NCI-H1417 treated with DMSO at 0.1 percent for 48 hours (cell line): Measurements from ENCODE around the gene GALNT2.

Experiments
- DNase-seq: peaks from one replicate; lab custom pipeline; 2025; lab: John Stamatoyannopoulos, UW

Gene GALNT2

DNA sequence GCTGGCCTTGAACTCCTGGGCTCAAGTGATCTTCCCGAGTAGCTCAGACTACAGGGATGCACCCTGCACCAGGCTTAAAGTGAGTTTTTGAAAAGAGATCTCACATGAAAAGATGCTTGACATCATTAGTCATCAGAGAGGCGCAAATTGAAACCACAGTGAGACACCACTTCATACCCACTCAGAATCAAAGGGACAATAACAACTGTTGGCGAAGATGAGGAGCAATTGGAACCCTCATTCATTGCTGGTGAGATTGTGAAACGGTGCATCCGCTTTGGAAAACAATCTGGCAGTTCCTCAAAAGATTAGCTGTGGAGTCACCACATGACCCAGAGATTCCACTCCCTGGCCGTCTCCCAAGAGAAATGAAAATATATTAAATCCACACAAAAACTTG lies 236.8 kb downstream of the GALNT2 start:
- no peak for DNase-seq

- no peak for DNase-seq
Measured at GRCh38 chr1:230306169-230306568, 239.1 kb downstream of the GALNT2 start.

DNA sequence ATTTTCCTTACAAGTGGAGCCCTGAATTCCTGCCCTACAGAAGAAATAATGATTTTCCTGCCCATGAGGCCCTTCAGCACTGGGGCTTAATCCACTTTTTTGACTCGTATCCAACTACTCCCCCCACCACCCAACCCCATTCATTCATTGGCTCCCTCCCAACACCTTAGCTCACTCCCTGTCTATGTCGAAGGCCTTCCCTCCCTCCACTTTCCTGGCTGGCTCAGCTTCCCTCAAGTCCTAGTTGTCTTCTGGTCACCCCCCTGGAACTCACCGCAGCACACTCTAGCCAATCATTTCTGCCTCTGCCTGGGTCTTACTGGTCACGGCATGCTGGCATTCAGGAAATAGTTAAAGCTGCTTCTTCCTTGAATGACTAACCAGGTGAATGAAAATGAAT lies 240.2 kb downstream of the GALNT2 start:
- no peak for DNase-seq

DNA sequence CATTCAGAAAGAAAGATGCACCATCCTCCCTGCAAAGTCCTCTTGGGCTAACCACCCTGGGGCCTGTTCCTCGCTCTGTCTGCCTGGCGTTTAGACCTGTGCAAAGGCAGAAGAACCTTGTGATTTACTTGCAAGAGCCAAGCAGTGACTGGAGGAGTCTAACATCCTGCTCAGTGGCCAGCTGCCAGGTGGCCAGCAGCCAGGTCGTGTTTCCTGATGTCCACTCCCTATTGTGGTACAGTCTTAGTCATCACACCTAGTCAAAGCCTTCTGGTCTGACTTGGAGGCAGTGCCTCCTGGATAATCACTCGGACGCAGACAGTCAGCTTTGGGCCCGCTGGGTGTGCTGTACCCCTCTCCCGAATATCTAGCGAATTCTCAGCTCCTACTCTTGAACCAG lies 241.0 kb downstream of the GALNT2 start:
- DNase-seq: no peak

DNA sequence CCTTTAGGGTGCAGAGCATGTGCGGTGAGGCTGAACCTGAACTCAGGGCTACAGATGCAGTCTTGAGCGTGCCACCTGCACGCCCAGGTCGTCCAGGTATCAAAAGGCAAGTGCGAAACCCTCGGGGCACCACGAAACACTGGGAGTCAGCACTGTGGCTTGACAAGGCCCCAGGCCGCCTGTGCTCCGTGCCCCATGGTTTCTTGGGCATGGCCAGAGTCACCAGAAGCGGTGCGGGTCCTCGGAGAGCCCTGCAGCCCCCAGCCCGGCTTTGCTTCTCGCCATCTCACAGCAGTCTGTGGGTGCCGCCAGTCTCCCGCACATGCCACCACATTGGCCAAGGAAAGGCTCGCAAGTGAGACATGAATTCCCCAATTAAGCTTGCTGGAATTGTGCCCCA lies 241.8 kb downstream of the GALNT2 start:
- no peak for DNase-seq

DNA sequence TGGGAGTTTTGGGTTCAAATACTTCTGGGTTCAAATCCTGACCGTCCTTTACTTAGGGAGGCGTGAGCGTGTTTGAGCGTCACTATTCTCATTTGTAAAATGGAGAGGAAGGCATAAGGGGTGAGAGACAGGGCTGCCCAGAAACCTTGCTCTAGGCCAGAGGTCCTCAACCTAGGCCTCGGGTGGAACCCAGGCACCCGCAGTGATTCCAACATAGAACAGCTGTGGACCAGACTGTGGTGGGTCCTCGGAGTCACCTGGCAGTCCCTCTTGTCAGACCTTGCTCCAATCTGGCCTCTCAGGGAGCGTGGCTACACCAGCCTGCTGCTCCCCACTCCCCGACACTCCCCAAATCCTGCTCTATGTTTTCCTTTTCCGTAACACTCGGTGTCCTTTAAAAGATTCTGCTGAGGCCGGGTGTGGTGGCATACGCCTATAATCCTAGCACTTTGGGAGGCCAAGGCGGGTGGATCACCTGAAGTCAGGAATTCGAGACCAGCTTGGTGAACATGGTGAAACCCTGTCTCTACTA lies 242.7 kb downstream of the GALNT2 start:
- DNase-seq: no peak

GRCh38 chr1:230310381-230311163 lies 243.5 kb downstream of the GALNT2 start:
- DNase-seq: no peak

- no peak for DNase-seq
Measured at GRCh38 chr1:230312676-230313075, 245.6 kb downstream of the GALNT2 start.

DNA sequence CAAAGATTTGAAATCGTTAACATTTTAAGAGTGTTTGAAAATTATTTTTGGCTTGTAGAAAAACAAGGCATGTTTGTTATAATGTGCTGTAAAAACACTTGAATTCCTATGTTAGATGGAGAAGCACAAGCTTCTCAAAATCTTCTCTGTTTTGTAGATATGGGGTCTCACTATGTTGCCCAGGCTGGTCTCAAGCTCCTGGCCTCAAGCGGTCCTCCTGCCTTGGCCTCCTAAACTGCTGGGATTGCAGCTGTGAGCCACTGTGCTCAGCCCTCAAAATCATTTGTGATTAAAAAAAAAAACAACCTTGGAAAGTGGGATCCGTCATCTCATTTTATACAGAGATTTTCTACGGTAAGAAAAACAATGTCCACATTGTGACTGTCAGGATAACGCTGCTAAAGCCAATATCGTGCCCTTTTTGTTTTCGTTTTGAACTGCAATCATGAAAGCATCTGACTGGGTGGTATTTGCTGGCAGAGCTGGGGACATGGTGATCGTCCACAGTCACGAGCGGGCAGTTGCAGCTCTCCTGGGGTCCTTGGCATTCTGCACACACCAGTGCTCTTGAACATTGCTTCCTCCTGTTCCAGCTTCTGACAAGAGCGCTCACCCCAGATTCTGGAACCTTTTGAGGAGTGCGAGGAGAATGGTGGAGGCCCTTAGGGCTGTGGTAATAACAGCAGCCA lies 246.6 kb downstream of the GALNT2 start:
- DNase-seq: no peak

- DNase-seq: no peak
Measured at GRCh38 chr1:230314142-230314470, 247.1 kb downstream of the GALNT2 start.

DNA sequence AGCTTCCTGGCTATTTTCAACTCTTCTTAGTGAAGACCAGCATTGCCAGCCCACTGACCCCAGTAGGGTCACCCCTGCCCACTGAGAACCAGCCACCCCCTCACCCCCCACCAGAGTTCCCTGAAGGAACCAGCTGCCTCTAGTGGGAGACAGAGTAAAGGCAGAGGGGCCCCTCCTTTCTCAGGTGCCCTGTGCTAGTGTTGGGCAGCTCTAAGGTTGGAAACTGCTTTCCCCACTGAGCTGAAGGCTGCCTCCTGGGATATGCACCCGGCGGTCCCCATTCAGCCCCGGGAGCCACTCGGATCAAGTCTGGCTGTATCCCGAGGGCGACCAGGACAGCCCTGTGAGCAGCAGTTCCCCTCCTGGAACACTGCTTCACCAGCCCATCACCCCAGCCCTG lies 248.1 kb downstream of the GALNT2 start:
- DNase-seq: no peak

DNA sequence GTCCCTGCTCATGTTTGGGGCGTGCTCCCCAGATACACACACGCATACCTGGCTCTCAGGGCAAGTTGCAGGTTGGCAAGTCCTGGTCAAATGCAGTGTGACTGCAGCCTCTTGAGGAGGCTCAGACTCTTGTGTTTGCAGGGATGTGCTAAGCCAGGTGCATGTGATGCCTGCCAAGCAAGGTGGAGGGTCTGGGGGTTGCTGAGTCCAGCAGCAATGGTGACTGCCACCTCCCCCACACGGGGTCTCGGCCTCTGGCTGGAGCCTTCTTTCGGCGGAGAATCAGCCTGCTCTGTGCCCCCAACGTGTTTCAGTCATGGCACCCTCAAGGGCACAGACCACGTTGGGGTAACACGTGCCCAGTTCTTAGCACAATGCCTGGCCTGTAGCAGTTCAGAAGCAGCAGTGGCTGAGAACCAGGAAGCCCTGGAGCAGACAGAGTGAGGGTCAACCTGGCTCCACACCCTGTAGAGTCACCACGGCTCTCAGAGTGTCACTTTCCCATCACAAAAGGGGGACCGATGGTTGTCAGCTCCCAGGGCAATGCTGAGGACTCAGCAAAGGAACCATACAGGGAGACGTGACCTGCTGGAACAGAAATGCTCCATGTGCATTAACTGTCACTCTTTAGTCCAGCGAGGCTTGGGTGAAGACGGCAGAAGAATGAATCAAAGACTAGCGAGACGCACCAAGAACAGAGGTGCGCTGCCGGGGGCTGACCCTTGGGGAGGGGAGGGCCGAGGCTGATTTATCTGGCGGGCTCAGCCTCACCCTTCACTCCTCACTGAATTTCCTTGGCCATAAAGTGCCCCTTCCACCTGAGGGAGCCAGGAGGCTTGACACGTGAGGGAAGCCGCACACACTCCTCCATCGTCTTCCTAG lies 250.1 kb downstream of the GALNT2 start:
- DNase-seq: no peak

- DNase-seq: no peak
Measured at GRCh38 chr1:230317823-230318819, 251.1 kb downstream of the GALNT2 start.

DNA sequence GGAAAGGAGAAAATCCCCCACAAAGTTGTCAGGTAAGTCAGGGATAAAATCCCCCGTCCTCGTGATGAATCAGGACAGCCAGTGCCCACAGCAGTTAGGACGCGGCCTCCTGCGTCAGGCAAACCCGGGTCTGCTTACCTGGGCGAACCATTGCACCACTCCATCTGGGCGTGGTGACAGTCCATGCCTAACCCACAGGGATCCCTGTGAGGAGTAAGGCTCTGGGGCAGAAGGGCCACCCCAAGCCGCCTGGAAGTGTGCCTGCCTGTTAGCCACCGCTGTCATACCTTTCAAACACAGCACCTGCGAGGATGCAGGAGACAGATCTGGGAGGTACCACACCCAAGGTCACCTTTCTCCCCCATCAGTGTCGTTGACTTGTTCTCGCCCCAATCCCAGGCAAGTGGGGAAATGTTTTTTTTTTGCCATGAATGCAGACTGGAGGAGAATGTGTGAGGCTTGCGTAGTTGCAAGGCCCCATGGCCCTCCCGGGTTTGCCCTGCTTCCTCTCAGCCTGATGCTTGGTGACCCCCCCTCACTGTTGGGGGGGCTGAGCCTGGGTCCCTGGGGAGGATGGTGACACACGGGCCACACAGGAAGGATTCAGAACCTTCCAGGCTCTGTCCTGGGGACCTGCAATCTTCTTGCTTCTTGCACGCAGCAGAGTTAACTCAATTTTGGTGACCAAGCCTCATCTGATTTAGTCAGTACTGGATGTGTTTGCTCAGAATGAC lies 252.1 kb downstream of the GALNT2 start:
- DNase-seq: no peak

DNA sequence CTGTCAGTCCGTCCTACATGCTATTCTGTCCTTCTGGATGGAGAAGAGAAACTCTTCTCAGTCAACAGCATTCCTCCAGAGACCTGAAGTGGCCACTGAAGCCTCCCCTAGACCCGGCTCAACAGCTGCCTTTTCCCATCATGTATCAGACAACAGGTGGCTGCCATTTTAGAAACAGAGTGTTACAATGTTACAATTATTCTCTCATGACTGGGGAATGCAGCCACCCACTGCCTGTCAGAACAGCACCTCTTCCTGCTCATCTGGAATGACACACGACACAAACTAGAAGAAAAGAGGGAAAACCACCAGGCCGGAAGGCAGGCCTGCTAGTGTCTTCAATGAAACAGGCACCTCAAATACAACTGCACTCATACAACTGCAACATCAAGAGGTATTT lies 253.8 kb downstream of the GALNT2 start:
- no peak for DNase-seq

DNA sequence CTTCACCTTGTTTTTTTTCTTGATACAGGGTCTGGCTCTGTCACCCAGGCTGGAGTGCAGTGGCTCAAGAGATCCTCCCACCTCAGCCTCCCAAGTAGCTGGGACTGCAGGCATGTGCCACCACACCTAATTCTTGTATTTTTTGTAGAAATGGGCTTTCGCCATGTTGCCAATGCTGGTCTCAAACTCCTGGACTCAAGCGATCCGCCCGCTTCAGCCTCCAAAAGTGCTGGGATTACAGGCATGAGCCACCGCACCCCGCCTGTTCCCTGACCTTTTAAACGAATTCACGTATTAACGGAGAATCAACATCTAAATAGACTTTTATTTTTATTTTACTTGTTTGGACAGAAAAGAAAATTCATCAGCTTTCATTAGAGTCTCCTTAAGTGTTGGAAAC lies 254.3 kb downstream of the GALNT2 start:
- DNase-seq: no peak

- DNase-seq: no peak
Measured at GRCh38 chr1:230321741-230322420, 254.8 kb downstream of the GALNT2 start.

DNA sequence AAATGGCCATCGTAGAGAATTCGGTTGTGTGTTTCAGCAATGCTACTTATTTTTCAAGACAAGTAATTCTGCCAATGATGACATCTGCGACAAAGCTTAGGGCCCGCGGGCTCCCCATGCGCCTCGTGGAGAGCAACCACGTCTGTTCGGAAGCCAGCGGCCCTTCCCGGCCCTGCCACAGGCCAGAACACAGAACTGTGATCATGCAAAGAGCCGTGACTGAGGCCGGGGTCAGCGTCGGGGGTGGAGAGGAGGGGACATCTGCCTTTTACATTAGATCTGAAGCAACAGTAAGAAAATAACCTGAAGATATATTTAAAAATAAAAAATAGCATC lies 255.4 kb downstream of the GALNT2 start:
- DNase-seq: no peak

DNA sequence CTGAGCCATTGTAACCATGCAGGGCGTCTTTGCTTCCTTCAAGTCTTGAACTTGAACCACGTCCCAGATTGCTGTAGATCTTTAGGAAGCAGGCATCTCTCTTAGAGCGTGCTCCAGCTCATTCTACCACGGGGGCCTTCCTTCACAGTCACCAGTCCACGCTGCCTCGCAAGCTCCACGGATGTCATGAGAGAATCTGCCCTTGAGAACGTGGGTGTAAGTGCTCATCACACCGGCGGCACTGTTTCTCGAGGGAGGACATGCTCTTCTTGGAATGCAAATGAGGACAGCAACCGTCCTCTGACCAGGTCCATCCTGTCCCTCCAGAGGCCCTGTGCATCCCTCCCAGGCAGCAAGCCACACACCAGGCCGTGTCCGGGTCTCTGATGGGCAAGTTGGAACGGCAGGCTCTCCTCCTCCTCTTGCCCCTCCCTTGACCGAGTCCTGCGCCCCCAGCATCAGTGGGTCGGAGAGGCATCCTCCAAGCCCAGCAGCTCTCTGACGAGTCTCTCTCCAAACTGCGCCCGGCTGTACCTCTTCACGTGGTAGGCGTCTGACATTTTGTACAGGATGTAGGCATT lies 256.0 kb downstream of the GALNT2 start:
- no peak for DNase-seq

GRCh38 chr1:230323686-230324085 lies 256.6 kb downstream of the GALNT2 start:
- no peak for DNase-seq
